Activated CD8-positive, alpha-beta T cell treated with anti-CD3 and anti-CD28 coated beads for 36 hours (primary cell): ENCODE measurements around the gene MED9. TPM values are rescaled to one million over a fixed set of nuclear protein-coding genes. Genes with fewer than 3 reads are reported as not detected.

Experiments used
- ATAC-seq: fragments of 200-7000 bp; cut with Tn5 transposase; one replicate; pipeline ENCODE4 v1.10.0; 2021; ENCODE audit warnings: mild to moderate bottlenecking, moderate library complexity
- CTCF ChIA-PET: fragments of 350-600 bp; sonication (Branson Sonifier 250); formaldehyde crosslinking; loops from one replicate; lab custom pipeline; 2021; ENCODE audit warnings: antibody characterized with exemption; lab: Charles Lee
- POLR2A ChIA-PET: fragments of 350-600 bp; sonication (Branson Sonifier 250); formaldehyde crosslinking; loops from one replicate; lab custom pipeline; 2021; ENCODE audit warnings: antibody characterized with exemption; lab: Charles Lee
- DNase-seq: peaks from one replicate; pipeline ENCODE4 v3.0.0-alpha.2; 2020
- H3K27ac Mint-ChIP-seq: one replicate; pipeline ENCODE4 v1.8.0; 2021; ENCODE audit warnings: mild to moderate bottlenecking, mixed read lengths
- H3K27me3 Mint-ChIP-seq: one replicate; pipeline ENCODE4 v1.8.0; 2021; ENCODE audit warnings: mixed read lengths
- H3K36me3 Mint-ChIP-seq: one replicate; pipeline ENCODE4 v1.8.0; 2021; ENCODE audit warnings: low read depth, mixed read lengths
- H3K4me1 Mint-ChIP-seq: one replicate; pipeline ENCODE4 v1.8.0; 2021; ENCODE audit warnings: low read depth, mixed read lengths
- H3K4me3 Mint-ChIP-seq: one replicate; pipeline ENCODE4 v1.8.0; 2021; ENCODE audit warnings: mild to moderate bottlenecking, moderate library complexity, mixed read lengths
- H3K9me3 Mint-ChIP-seq: one replicate; pipeline ENCODE4 v1.8.0; 2021; ENCODE audit warnings: mixed read lengths
- intact Hi-C: fragments of 100-400 bp; cut with micrococcal nuclease; formaldehyde crosslinking; loops from one replicate; pipeline ENCODE4 v1.10.0; 2022
- total RNA-seq, 2 experiments: library from RNA; stranded (reverse); gene quantifications; one replicate each; pipeline ENCODE4 v1.2.3, GENCODE V29; 2021
- TF ChIP-seq, protein P1 (sequence below): fragments of 200-600 bp; IDR thresholded peaks from one replicate; pipeline ENCODE4 v1.8.0; 2022; ENCODE audit warnings: antibody characterized with exemption, mild to moderate bottlenecking

The MED9 gene
- total RNA-seq, 2 experiments from 2014 or later = 14.2 to 14.7 TPM

- Mint-ChIP-seq H3K27me3 (no peaks in the 10 kb centered on the region), H3K27ac (no peak overlapping the region), H3K4me1 (peaks cover 3% of the 10 kb centered on the region), H3K4me3 (no peak overlapping the region), H3K36me3 (no peaks in the 10 kb centered on the region), H3K9me3 (no peaks in the 10 kb centered on the region)
- DNase-seq (no peak), ATAC-seq (no peak)
- ChIA-PET POLR2A (no interaction called here), CTCF (no interaction called here)
- intact Hi-C loops = no loop called here
- TF ChIP-seq, protein P1, sequence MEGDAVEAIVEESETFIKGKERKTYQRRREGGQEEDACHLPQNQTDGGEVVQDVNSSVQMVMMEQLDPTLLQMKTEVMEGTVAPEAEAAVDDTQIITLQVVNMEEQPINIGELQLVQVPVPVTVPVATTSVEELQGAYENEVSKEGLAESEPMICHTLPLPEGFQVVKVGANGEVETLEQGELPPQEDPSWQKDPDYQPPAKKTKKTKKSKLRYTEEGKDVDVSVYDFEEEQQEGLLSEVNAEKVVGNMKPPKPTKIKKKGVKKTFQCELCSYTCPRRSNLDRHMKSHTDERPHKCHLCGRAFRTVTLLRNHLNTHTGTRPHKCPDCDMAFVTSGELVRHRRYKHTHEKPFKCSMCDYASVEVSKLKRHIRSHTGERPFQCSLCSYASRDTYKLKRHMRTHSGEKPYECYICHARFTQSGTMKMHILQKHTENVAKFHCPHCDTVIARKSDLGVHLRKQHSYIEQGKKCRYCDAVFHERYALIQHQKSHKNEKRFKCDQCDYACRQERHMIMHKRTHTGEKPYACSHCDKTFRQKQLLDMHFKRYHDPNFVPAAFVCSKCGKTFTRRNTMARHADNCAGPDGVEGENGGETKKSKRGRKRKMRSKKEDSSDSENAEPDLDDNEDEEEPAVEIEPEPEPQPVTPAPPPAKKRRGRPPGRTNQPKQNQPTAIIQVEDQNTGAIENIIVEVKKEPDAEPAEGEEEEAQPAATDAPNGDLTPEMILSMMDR = no peak
These were observed 24.3 kb downstream of the MED9 start for GRCh38 chr17:17500999-17501605.

GRCh38 chr17:17502741-17503565 is 26.2 kb downstream of the MED9 start:
- Mint-ChIP-seq H3K4me3 (no peak overlapping the region), H3K9me3 (no peaks in the 10 kb centered on the region), H3K27ac (no peak overlapping the region), H3K36me3 (no peaks in the 10 kb centered on the region), H3K27me3 (no peaks in the 10 kb centered on the region), H3K4me1 (no peaks in the 10 kb centered on the region)
- DNase-seq = no peak
- intact Hi-C loops = no loop called here
- no peak for ATAC-seq
- POLR2A ChIA-PET = no interaction called here
- CTCF ChIA-PET = no interaction called here
- TF ChIP-seq, protein P1 = no peak

DNA sequence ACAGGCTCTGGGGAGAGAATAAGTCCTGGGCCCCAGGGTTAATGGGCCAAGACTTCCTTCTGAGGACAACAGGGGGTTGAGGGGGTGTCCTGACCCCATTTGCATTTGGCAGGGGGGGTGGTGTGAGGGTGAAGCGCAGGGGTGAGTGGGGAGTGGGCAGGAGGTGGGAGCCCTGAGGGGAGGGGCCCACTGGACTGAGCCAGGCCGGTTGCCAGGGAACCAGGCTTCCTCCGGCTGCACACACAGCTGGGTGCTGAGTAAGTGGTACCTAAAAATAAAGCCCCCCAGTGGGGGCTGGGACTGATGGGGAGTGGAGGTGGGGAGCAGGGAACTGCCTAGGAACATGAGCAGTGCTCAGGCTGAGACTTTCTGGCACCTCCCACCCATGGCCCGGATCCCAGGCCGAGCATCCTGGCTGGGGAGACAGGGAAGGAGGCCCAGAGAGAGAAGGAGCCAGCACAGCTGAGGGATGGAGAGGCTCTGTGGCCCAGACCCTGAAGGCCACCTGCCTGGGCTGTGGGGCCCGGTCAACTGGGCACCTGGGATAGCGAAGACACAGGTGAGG is 26.8 kb downstream of the MED9 start:
- POLR2A ChIA-PET = no interaction called here
- DNase-seq = no peak
- no peak overlapping the region for H3K4me3 Mint-ChIP-seq
- H3K9me3 Mint-ChIP-seq = no peaks in the 10 kb centered on the region
- no peak for ATAC-seq
- H3K27ac Mint-ChIP-seq = no peak overlapping the region
- intact Hi-C loops = no loop called here
- TF ChIP-seq, protein P1 = no peak
- no peaks in the 10 kb centered on the region for H3K4me1 Mint-ChIP-seq
- no peaks in the 10 kb centered on the region for H3K27me3 Mint-ChIP-seq
- H3K36me3 Mint-ChIP-seq = no peaks in the 10 kb centered on the region
- CTCF ChIA-PET = no interaction called here

DNA sequence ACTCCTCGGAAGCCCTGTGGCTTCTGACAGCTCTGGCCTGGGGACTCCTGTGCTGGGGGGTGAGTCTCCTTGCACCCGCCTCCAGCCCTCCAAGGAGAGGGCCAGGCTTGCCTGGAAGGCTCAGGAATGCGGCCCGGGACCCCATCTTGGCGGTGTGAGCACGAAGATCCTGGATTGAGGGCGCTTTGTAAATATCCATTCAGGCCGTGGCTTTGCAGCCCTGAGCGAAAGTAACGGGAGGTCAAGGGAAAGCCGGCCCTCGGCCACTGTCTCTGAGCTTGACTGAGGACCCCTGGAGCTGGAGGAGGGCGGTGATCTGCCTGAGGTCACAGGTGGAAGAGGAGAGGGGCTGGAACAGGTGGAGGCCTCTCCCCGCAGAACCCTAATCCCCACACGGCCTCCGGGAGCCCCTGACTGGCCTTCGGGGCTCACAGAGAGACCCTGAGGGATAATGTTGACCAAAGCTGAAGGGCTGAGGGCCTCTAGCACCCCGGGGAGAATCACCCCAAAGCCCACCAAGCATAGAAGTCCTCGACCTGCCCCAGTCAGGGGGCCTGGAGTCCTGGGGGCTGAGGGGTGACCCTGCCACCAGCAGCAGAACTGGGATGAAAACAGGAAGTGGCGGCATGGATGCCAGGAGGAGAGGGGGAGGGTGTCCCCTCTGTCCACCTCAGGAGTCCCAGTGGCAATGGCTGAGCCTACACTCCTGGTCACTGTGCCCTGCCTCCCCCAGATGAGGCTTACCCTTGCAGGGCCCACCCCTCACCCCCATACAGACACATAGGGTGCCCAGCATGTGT is 27.7 kb downstream of the MED9 start:
- TF ChIP-seq, protein P1 = no peak
- no peak overlapping the region for H3K4me3 Mint-ChIP-seq
- no peaks in the 10 kb centered on the region for H3K9me3 Mint-ChIP-seq
- ChIA-PET CTCF (interaction anchor here (2.0 kb wide), 1 partner anchor 8 kb away, joined by 11 read pairs; the partner anchor contains the start of gene RASD1), POLR2A (no interaction called here)
- H3K36me3 Mint-ChIP-seq = no peaks in the 10 kb centered on the region
- H3K27me3 Mint-ChIP-seq = no peaks in the 10 kb centered on the region
- H3K4me1 Mint-ChIP-seq = no peaks in the 10 kb centered on the region
- ATAC-seq (no peak), DNase-seq (no peak)
- H3K27ac Mint-ChIP-seq = no peak overlapping the region
- intact Hi-C loops = no loop called here
